BLaER1 treated with 17β-estradiol and CSF1 and Interleukin-3, amounts not matched to agents 10 nM and 100 nM (cell line): ENCODE data around the gene PRKCA.

Experiments
- H3K27ac ChIP-seq, 11 experiments: shearing (Covaris generic); formaldehyde crosslinking; 2 replicates each; pipeline ENCODE4 v1.8.1; 2022
- H3K27me3 ChIP-seq, 11 experiments: shearing (Covaris generic); formaldehyde crosslinking; 2 replicates each; pipeline ENCODE4 v1.8.1; 2022
- H3K36me3 ChIP-seq, 11 experiments: shearing (Covaris generic); formaldehyde crosslinking; 2 replicates each; pipeline ENCODE4 v1.8.1; 2022
- H3K4me1 ChIP-seq, 10 experiments: shearing (Covaris generic); formaldehyde crosslinking; 2 replicates each; pipeline ENCODE4 v1.8.1; 2022
- H3K4me2 ChIP-seq, 11 experiments: shearing (Covaris generic); formaldehyde crosslinking; 2 replicates each; pipeline ENCODE4 v1.8.1; 2022
- H3K4me3 ChIP-seq, 10 experiments: shearing (Covaris generic); formaldehyde crosslinking; 2 replicates each; pipeline ENCODE4 v1.8.1; 2022
- H3K9ac ChIP-seq, 11 experiments: shearing (Covaris generic); formaldehyde crosslinking; 2 replicates each; pipeline ENCODE4 v1.8.1; 2022
- H3K9me3 ChIP-seq, 11 experiments: shearing (Covaris generic); formaldehyde crosslinking; replicated peaks in 1 of 11; 2 replicates each; pipeline ENCODE4 v1.8.1; 2022
- H4K20me1 ChIP-seq, 11 experiments: shearing (Covaris generic); formaldehyde crosslinking; 2 replicates each; pipeline ENCODE4 v1.8.1; 2022
- Cebpa-rat ChIP-seq, 11 experiments: shearing (Covaris generic); IDR thresholded peaks; 2 replicates each; pipeline ENCODE4 v1.8.1; 2022

PRKCA gene

DNA sequence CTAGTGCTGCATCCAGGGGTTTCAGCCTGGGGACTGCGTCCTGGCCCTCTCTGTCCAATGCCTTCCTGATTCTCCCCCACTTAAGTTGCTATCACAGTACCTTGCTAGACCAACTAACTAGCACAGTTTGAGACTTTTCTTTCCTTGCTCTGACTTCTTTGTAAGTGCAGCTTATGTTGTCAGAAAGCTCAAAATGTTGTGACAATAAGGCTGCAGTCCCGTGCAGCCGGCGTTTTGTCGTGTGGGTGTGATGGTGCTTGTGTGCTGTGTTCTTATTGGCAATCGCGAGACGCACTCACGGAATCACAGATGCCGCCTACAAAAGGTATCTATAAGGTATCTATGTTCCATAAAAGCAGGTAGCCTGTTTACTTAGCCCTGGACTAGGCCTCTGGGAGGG is 132.8 kb downstream of the PRKCA start:
- Histone ChIP-seq H3K4me1 (peaks cover 46 to 99% (median 67%) of the 10 kb centered on the region in 10 experiments), H3K4me3 (no peak overlapping the region)

DNA sequence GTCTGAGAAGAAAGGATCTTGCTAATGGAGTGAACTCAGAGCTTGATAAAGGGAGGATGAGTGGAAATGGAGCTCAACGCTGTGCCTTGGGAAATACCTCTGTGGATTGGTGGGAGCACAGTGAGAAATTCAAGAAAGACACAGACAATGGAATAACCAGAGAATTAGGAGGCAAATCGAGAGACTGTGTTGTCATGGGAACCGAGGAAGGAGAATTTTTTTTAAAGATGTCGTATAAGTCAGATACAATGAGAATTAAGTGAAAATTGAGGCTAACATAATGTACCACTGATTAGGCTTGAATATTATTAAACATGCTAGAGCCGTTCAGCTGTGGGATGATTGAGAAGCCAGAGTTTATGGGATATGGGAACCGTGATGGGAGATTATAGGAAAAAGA is 134.2 kb downstream of the PRKCA start:
- peaks cover 0 to 16% (median 11%) of the 10 kb centered on the region in 11 experiments; a peak in 18 of 22 replicates for H3K9me3 ChIP-seq
- H3K27ac ChIP-seq, result no peak overlapping the region
- TF ChIP-seq Cebpa-rat (IDR thresholded peaks at IDR 0.05), result no peak
- peak overlapping the region; percentile 32 to 83 (median 63); a peak in 19 of 22 replicates for H3K4me2 ChIP-seq
- peaks cover 61 to 98% (median 75%) of the 10 kb centered on the region in 10 experiments for H3K4me1 ChIP-seq
- H3K36me3 ChIP-seq, result peaks cover 0 to 7% (median 0%) of the 10 kb centered on the region in 11 experiments; a peak in 1 of 22 replicates
- no peaks in the 10 kb centered on the region for H3K27me3 ChIP-seq
- no peak overlapping the region for H3K9ac ChIP-seq
- H3K4me3 ChIP-seq, result no peak overlapping the region
- H4K20me1 ChIP-seq, result peaks cover 0 to 44% (median 0%) of the 10 kb centered on the region in 11 experiments; a peak in 4 of 22 replicates

More for the DNA sequence above, 132.8 kb downstream of the PRKCA start:
- Histone ChIP-seq H4K20me1 (peaks cover 0 to 44% (median 0%) of the 10 kb centered on the region in 11 experiments; a peak in 4 of 22 replicates), H3K9me3 (peaks cover 0 to 16% (median 11%) of the 10 kb centered on the region in 11 experiments; a peak in 18 of 22 replicates), H3K9ac (no peak overlapping the region), H3K4me2 (peak overlapping the region in 4 of 11 experiments; percentile 44 to 83 (median 72); a peak in 7 of 22 replicates), H3K27ac (no peak overlapping the region), H3K27me3 (no peaks in the 10 kb centered on the region), H3K36me3 (peaks cover 0 to 7% (median 0%) of the 10 kb centered on the region in 11 experiments; a peak in 1 of 22 replicates)
- TF ChIP-seq Cebpa-rat (IDR thresholded peaks at IDR 0.05), result no peak

DNA sequence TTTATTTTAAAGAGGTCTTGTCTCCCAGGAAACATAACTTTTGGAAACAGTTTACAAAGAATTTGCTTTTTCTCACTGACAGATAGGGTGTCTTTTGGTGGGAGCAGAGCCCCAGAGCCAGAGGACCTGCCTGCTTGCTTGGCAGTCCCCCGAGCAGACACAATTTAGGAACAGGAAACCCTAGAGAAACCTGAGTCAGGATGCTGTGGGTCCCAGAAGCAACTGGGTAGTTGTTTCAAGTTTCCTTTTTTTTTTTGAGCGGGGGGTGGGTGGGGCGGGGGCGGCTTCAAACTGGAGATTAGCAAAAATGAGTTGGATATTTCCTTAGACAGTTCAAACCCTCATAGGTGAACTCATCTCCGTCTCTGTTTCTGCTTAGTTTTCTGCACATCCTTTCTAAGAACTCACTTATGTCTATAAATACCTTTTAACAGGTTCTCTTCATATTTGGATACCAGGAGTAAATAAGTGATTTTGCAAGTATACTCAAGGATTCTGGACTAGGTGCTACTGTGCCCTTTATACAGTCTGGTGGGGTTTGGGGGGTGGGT is 135.1 kb downstream of the PRKCA start:
- peaks cover 0 to 16% (median 11%) of the 10 kb centered on the region in 11 experiments; a peak in 18 of 22 replicates for H3K9me3 ChIP-seq
- H3K4me2 ChIP-seq, result peak overlapping the region; percentile 52 to 87 (median 73)
- peaks cover 0 to 38% (median 0%) of the 10 kb centered on the region in 11 experiments; a peak in 4 of 22 replicates for H4K20me1 ChIP-seq
- peak overlapping the region in 2 of 11 experiments; percentile 13 to 30; a peak in 1 of 22 replicates for H3K27ac ChIP-seq
- H3K9ac ChIP-seq, result no peak overlapping the region
- peaks cover 69 to 98% (median 79%) of the 10 kb centered on the region in 10 experiments for H3K4me1 ChIP-seq
- H3K27me3 ChIP-seq, result no peaks in the 10 kb centered on the region
- H3K4me3 ChIP-seq, result no peak overlapping the region
- TF ChIP-seq Cebpa-rat (IDR thresholded peaks at IDR 0.05), result no peak
- H3K36me3 ChIP-seq, result peaks cover 0 to 7% (median 0%) of the 10 kb centered on the region in 11 experiments; a peak in 1 of 22 replicates

DNA sequence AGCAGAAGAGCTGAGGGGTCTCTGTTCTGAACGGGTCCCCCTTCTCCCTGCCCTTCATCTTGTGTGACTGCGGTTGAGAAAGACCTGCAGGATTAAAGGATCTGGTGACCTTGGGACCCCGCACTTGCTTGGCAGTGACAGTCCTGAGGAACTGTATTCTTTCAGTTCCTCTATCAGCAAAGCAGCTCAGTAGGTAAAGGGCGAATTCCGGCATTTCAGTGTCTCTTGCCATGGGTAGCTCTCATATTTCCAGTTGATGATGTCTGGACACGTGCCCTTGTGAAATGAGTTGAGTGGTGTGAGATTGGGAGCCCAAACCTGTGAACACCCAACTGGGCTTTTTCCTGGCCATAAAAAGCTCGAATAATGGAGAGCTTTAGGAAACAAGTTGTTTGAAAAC is 135.7 kb downstream of the PRKCA start:
- Histone ChIP-seq H4K20me1 (peaks cover 0 to 33% (median 0%) of the 10 kb centered on the region in 11 experiments; a peak in 4 of 22 replicates), H3K27me3 (no peaks in the 10 kb centered on the region), H3K9me3 (peaks cover 0 to 16% (median 11%) of the 10 kb centered on the region in 11 experiments; a peak in 18 of 22 replicates), H3K4me2 (peak overlapping the region; percentile 52 to 87 (median 73)), H3K4me3 (no peak overlapping the region), H3K27ac (0 out of 22 replicates have a peak overlapping the region, but pooled peaks of 3 of the 11 experiments have one; percentile 10 to 30 (median 13)), H3K36me3 (peaks cover 0 to 7% (median 0%) of the 10 kb centered on the region in 11 experiments; a peak in 1 of 22 replicates), H3K4me1 (peaks cover 69 to 98% (median 79%) of the 10 kb centered on the region in 10 experiments), H3K9ac (no peak overlapping the region)
- TF ChIP-seq Cebpa-rat (IDR thresholded peaks at IDR 0.05), result no peak

DNA sequence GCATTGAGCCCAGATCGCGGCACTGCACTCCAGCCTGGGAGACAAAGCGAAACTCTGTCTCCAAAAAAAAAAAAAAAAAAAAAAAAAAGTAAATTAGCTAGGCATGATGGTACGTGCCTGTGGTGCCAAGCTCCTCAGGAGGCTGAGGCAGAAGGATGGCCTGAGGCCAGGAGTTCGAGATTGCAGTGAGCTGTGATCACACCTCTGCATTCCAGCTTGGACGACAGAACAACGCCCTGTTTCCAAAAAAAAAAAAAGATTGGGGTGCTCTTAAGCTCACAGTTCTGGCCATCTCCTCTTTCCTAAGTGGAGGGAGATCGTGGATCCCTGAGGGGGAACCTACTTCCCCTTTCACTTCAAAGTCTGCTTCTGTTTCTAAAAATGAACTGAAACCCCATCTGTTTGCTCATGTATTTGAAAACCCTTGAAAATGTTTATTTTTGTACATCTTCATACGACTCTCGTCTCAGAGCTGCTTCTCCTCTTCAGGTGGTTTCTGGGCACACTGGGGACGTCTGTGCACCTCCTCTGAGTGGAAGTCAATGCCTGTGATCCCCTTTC is 138.8 kb downstream of the PRKCA start:
- no peak for TF ChIP-seq Cebpa-rat (IDR thresholded peaks at IDR 0.05)
- Histone ChIP-seq H3K4me3 (peak overlapping the region; percentile 5 to 61 (median 38); a peak in 17 of 20 replicates), H4K20me1 (peaks cover 0 to 19% (median 0%) of the 10 kb centered on the region in 11 experiments; a peak in 3 of 22 replicates), H3K9me3 (peaks cover 21 to 42% (median 34%) of the 10 kb centered on the region in 11 experiments), H3K4me2 (peak overlapping the region; percentile 73 to 91 (median 83)), H3K4me1 (peaks cover 83 to 98% (median 90%) of the 10 kb centered on the region in 10 experiments), H3K36me3 (peaks cover 0 to 28% (median 7%) of the 10 kb centered on the region in 11 experiments; a peak in 9 of 22 replicates), H3K27me3 (no peaks in the 10 kb centered on the region), H3K9ac (peak overlapping the region; percentile 8 to 66 (median 52); a peak in 19 of 22 replicates), H3K27ac (peak overlapping the region; percentile 46 to 72 (median 65))

DNA sequence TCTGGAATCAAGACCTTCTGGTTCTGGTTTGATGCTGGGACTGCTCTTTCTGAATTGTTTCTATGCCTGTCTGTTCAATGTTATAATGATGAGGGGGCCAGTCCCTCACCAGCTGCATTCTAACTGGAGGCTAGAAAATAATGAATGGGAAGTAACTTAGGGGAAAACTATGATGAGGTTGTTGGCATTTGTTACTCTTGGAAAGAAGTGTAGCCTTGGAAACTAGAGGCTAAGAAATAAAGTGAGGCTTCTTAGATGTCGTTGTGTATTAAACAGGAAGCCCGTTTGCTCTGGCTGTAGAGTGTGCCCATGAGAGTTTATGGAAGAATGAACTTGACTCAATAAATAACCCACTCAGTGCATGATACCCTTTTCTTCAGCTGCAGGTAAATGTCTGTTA is 140.8 kb downstream of the PRKCA start:
- Histone ChIP-seq H3K36me3 (peaks cover 0 to 43% (median 7%) of the 10 kb centered on the region in 11 experiments; a peak in 9 of 22 replicates), H3K27ac (peak overlapping the region in 4 of 11 experiments; percentile 17 to 72 (median 50); a peak in 8 of 22 replicates), H3K9ac (no peak overlapping the region), H3K4me1 (peaks cover 64 to 91% (median 79%) of the 10 kb centered on the region in 10 experiments), H3K4me2 (peak overlapping the region; percentile 73 to 91 (median 83)), H3K9me3 (peaks cover 21 to 50% (median 39%) of the 10 kb centered on the region in 11 experiments), H4K20me1 (peaks cover 0 to 12% (median 0%) of the 10 kb centered on the region in 11 experiments; a peak in 2 of 22 replicates), H3K27me3 (no peaks in the 10 kb centered on the region), H3K4me3 (no peak overlapping the region)
- TF ChIP-seq Cebpa-rat (IDR thresholded peaks at IDR 0.05), result no peak

DNA sequence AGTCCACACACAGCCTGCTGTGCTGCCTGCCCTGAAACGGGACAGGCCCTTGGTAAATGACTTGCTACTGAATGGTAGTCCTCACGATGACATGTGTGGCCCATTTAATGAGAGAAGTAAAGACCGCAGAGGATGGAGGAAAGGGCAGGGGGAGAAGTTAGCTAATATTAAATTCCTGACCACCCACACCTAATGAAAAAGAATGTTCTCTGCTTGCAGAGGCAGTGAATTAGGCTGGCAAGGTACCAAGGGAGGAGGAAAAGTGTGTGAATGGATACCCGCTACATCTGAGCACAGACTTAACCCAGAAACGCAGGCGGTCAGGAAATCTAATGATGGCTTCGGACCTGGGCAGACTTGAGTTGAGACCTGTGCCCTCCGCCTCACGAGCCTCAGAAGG is 141.2 kb downstream of the PRKCA start:
- H3K4me3 ChIP-seq, result no peak overlapping the region
- H3K36me3 ChIP-seq, result peaks cover 0 to 43% (median 7%) of the 10 kb centered on the region in 11 experiments; a peak in 9 of 22 replicates
- no peak overlapping the region; a peak in 1 of 22 replicates for H3K9ac ChIP-seq
- peaks cover 21 to 48% (median 36%) of the 10 kb centered on the region in 11 experiments for H3K9me3 ChIP-seq
- TF ChIP-seq Cebpa-rat (IDR thresholded peaks at IDR 0.05), result no peak
- H4K20me1 ChIP-seq, result peaks cover 0 to 16% (median 0%) of the 10 kb centered on the region in 11 experiments; a peak in 2 of 22 replicates
- peak overlapping the region; percentile 73 to 91 (median 83) for H3K4me2 ChIP-seq
- no peaks in the 10 kb centered on the region for H3K27me3 ChIP-seq
- H3K4me1 ChIP-seq, result peaks cover 59 to 87% (median 75%) of the 10 kb centered on the region in 10 experiments
- H3K27ac ChIP-seq, result peak overlapping the region in 4 of 11 experiments; percentile 17 to 72 (median 50); a peak in 7 of 22 replicates

DNA sequence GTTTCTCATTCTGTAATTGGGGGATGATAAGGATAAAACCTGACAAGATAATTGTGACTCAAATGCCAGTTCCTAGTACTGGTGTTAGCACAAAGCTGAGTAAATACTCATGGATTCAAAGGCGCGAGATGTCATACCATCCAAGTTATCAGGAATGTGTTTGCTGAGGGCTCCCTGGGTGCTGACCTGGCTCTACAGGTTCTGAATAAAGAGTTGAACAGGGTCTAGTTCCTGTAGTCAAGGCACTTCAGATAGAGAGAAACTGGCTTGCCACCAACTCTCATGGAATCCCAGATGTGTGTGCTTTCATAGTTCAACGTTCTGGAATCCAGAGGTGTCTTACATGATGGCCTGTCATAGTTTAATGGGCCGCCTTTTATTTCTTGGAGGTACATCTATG is 141.6 kb downstream of the PRKCA start:
- H3K27ac ChIP-seq, result peak overlapping the region in 2 of 11 experiments; percentile 17 to 72; a peak in 3 of 22 replicates
- peaks cover 0 to 40% (median 7%) of the 10 kb centered on the region in 11 experiments; a peak in 9 of 22 replicates for H3K36me3 ChIP-seq
- H4K20me1 ChIP-seq, result peaks cover 0 to 17% (median 0%) of the 10 kb centered on the region in 11 experiments; a peak in 2 of 22 replicates
- H3K9me3 ChIP-seq, result peaks cover 21 to 43% (median 32%) of the 10 kb centered on the region in 11 experiments
- TF ChIP-seq Cebpa-rat (IDR thresholded peaks at IDR 0.05), result no peak
- no peak overlapping the region; a peak in 1 of 22 replicates for H3K9ac ChIP-seq
- H3K4me3 ChIP-seq, result no peak overlapping the region
- peaks cover 55 to 82% (median 71%) of the 10 kb centered on the region in 10 experiments for H3K4me1 ChIP-seq
- peak overlapping the region; percentile 73 to 91 (median 83) for H3K4me2 ChIP-seq
- no peaks in the 10 kb centered on the region for H3K27me3 ChIP-seq
